C4-2B (cell line): Measurements from ENCODE around the gene TRIM10.

ENCODE experiments used
- CTCF ChIP-seq: fragments of 450-650 bp; conservative IDR thresholded peaks from 2 replicates; pipeline ENCODE4 v1.5.1; 2017; ENCODE audit warnings: mild to moderate bottlenecking
- ZFX ChIP-seq: fragments of 450-650 bp; IDR thresholded peaks from 2 replicates; pipeline ENCODE4 v1.6.1; 2017

DNA sequence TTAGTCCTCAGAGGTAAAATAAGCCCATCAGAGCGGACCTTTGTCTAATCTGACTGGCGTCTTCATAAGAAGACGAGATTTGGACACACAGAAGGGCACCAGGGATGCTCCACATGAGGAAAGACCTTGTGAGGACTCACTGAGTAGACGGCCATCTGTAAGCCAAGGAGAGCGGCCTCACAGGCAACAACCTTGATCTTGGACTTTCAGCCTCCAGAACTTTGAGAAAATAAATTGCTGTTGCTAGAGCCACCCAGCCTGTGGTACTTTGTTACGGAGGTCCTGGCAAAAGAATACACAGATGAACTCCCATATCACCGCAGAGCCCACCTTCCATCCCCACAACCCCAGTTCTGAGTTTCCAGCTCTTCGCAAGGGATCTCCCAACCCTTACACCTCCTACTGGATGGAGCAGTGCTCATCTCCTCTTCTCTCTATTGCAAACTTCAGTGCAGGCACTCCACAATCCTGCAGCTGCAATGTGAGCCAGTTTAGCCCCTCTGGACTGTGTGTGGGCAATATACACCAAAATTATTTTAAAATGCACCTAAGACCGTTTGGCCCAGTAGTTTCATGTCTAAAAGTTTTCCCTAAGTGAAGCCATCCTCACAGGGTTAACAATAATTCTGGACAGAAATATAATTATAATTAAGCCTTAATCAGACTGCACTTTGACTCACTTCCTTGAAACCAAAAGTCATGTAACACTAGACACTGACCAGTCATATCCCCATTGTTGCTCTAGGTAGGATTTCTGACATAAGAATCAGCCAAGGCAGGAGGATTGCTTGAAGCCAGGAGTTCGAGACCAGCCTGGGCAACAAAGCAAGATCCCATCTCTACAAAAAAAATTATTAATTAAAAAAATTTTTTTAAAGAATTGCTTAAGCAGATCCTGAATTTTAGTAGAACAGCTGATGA, 39.3 kb downstream of the TRIM10 start:
- TF ChIP-seq CTCF, result no peak
- TF ChIP-seq ZFX, result no peak
